Measurements from ENCODE around the gene LBR.

LBR gene

DNA sequence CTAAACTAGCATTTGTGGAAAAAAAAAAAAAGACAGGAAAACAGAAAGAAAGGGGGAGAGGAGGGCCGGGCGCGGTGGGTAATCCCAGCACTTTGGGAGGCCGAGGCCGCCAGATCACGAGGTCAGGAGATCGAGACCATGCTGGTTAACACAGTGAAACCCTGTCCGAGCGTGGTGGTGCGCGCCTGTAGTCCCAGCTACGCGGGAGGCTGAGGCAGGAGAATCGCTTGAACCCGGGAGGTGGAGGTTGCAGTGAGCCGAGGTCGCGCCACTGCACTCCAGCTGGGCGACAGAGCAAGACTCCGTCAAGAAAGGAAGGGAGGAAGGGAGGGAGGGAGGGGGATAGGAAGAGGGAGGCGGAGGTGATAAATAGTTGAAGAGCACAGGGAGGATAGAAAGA lies 54.7 kb downstream of the LBR start:
- no peak for DNase-seq (ENCODE audit: low spot score)

DNA sequence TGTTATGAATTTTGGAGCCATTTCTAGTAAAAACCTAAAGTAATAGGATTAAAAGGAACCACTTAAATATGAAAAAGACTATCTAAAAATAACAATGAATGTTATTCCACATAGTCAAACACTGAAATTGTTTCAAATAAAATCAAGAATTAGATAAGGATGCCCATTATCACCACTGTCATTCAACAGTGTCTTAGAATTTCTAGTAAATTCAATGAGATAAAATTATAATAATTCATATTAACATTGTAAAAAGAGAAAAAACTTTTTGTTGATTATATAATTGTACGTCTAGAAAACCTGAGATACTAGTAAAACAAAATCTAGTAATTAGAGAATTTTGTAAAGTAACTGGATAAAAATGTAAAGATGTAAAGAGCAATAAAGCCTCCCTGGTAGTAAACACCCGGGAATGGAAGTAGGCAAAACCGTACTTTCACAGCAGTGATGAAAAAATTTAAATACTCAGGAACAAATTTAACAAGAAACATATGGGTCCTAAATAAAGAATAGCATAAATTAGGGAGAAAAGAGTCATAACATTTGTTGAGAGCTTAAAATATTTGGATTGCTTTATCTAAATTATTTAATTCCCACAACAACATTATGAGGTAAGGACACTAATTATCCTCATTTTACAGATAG lies 56.4 kb downstream of the LBR start:
- no peak for DNase-seq (ENCODE audit: low spot score)

DNA sequence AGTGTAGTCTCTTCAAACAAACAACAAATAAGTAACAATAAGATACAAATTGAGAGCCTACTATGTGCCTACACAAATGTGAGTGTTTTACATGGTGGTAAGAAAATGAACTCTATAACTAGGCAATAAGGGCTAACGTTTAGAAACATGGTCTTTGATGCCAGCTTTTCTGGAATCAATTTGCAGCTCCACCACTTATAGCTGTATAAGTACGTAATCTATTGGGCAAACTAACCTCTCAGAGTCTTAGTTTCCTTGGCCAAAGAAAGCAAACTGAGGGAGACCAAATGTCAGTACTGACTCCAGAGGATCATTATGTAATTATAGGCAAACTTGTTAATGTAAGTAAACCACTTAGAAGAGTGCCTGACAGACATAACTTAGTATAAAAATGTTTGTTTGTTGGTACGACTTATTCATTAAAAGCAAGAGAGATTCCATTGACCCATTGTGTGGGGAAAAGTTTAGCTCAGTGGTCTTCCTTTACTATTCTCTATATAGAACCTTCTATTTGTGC lies 59.7 kb downstream of the LBR start:
- no peak for DNase-seq (ENCODE audit: low spot score)

DNA sequence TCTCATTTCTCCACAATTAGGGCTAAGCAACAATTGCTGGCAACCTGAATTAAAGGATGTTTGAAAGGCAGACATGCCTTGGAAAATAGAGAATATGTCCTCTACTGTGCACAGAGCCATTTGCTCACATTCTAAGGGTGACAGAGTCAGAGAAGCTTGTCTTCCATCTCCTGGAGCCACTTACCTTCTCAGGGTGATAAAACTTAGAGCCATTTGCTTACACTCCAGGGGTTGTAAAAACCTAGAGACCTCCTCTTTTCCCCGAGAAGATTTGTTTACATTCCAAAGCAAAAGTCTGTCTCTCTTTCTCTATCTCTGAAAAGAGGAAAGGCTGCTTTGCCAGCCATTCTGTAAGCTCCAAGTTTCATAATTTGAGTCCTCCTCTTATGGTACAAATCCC lies 61.3 kb downstream of the LBR start:
- DNase-seq (ENCODE audit: low spot score): no peak

DNA sequence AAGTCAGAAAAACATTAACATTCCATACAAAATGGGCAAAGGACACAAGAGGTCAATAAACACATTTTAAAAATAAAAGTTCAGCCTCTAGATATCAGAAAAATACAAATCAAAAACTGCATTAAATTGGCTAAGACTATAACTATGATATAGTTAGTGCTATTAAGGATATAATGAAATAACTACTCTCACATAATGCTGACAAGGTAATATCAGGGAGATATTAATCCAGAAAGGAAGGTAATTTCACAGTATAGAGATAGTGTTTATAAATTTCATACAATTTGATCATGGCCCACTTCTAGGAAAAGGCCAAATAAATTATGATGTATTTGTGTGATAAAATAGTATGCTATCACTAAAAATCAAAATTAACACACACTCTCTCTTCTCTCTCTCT lies 61.8 kb downstream of the LBR start:
- no peak for DNase-seq (ENCODE audit: low spot score)

DNA sequence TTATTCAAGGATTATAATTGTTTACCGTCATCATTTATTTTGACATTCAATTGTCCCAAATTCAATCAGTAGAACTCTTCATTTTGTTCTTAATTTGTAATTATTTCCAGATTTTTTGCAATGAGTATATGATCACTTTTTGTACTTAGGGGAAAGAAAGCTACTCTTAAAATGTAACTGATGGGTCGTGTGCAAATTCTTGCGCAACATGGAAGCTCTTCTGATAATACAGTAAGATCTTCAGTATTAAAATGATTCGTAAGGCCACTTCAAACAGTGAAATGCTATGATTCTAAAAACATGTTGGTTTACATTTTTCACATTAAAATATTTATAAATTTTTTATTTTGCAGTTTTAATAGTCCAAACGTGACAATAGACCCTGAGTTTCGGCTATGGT lies 63.4 kb downstream of the LBR start:
- DNase-seq (ENCODE audit: low spot score): no peak

DNA sequence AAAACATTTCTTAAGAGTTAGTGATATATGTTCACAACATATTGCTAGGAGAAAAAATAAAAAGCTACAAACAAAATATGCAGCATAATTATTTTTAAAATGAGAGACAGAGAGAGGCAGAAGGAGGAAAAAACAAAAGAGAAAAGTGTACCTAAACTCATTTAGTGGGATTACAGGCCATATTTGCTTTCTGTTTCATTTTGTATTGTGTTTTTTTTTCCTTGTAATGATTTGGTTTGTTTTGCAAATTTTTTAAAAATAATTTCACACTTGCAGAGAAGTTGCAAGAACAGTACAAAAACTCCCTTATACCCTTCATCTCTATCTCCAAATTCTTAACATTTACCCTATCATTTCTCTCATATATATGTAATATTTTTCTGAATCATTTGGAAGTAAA lies 65.0 kb downstream of the LBR start:
- no peak for DNase-seq (ENCODE audit: low spot score)

DNA sequence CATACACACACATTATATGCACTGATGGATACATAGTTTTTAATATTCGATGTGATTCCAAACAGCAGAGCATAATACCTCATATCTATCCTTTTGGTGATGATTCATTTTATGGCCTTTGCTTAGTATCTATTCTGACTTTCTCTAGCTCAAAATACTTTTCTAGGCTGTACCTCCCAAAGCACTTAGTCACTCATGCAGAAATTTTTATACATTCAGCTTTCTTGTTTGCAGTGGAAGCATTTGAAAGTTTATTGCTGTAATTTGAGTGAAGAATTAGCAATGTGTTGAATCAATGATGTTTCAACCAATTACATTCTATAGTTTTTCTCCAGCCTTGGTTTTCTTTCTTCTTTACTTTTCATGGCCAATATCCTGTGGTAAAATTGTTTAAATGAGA lies 66.7 kb downstream of the LBR start:
- no peak for DNase-seq (ENCODE audit: low spot score)

DNA sequence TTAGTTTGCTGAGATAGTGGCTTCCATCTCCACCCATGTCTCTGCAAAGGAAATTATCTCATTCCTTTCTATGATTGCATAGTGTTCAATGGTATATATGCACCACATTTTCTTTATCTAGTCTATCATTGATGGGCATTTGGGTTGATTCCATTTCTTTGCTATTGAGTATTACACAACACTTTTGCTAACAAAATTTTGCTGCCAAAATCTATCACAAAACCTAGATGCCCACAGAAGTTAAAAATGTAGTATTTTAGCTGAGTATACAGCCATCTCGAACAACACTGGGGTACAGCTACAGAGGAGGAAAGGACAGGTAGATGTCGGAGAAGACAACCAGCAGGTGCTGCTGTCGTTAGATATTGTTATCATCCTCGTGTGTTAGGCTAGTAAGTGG lies 67.7 kb downstream of the LBR start:
- DNase-seq (ENCODE audit: low spot score): no peak

DNA sequence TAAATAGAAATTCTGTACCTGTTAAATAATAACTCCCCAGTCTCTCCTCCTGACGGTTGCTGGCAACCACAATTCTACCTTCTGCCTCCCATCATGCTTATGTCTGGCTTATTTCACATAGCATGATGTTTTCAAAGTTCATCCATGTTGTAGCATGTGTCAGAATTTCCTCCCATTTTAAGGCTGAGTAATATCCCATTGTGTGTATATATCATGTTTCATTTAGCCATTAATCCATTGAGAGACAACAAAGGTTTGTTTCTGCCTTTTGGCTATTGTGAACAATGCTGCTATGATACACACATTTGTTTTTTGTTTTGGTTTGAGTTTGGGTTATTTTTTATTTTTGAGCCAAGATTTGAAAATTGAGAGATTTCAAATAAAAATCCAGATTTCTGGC lies 72.0 kb downstream of the LBR start:
- no peak for DNase-seq (ENCODE audit: low spot score)

DNA sequence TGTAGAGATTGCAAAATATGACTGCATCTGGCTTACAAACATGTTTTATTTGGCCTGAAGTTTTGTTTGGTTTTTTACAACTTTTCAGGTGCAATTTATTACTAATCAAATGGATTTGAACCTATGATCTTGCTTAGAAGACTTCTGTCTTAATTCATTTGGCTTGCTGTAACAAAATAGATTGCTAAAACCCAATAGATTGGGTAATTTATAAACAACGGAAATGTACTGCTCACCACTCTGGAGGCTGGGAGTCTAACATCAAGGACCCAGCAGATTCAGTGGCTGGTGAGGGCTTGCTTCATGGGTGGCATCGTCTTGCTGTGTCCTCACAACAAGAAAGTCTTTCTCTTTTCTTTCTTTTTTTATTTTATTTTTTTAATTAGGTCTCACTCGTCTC lies 72.9 kb downstream of the LBR start:
- DNase-seq (ENCODE audit: low spot score): no peak

Measured in germinal center (tissue), 1 donor.